Gastroesophageal sphincter (tissue), 3 donors: ENCODE measurements around the gene EPHA6.

Source experiments
- EP300 ChIP-seq: sonication (generic); formaldehyde crosslinking; IDR thresholded peaks from one replicate; pipeline ENCODE4 v1.6.1; 2017; ENCODE audit warnings: antibody characterized with exemption, mild to moderate bottlenecking
- POLR2A ChIP-seq, 2 donors: fragments of 450-650 bp; IDR thresholded peaks; one replicate each; pipeline ENCODE4 v1.6.1; 2017; ENCODE audit warnings: antibody characterized with exemption in 2 of 2, mild to moderate bottlenecking in 2 of 2, moderate library complexity in 1 of 2
- POLR2AphosphoS5 ChIP-seq: sonication (generic); formaldehyde crosslinking; IDR thresholded peaks from one replicate; pipeline ENCODE4 v1.6.1; 2017; ENCODE audit warnings: antibody characterized with exemption
- TF ChIP-seq, protein P1 (sequence below), 4 experiments: fragments of 200-600 bp in 2 of 4; fragments of 450-650 bp in 2 of 4; sonication (generic) in 1 of 4; IDR thresholded peaks; one replicate each; pipeline ENCODE4 v1.5.1; 2017 to 2019; ENCODE audit warnings: antibody characterized with exemption in 4 of 4, mild to moderate bottlenecking in 2 of 4, moderate library complexity in 2 of 4

DNA sequence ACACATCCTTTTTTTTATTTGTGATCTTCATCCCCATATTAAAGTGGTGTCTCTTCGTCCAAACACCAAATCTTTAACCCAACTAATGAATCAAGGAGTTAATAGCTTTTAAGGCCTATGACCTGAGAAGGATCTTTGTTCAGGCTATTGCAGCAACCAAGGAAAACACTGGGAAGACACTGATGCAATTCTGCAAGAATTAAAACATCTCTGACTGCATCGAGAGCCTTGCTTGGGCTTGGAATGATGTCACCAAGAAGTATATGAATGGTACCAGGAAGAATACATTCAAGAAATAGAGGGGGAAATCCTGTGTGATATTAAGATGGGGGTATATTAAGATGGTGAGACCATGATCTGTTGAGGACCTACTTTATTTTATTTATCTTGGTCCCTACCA lies 736.0 kb downstream of the EPHA6 start:
- TF ChIP-seq, protein P1, sequence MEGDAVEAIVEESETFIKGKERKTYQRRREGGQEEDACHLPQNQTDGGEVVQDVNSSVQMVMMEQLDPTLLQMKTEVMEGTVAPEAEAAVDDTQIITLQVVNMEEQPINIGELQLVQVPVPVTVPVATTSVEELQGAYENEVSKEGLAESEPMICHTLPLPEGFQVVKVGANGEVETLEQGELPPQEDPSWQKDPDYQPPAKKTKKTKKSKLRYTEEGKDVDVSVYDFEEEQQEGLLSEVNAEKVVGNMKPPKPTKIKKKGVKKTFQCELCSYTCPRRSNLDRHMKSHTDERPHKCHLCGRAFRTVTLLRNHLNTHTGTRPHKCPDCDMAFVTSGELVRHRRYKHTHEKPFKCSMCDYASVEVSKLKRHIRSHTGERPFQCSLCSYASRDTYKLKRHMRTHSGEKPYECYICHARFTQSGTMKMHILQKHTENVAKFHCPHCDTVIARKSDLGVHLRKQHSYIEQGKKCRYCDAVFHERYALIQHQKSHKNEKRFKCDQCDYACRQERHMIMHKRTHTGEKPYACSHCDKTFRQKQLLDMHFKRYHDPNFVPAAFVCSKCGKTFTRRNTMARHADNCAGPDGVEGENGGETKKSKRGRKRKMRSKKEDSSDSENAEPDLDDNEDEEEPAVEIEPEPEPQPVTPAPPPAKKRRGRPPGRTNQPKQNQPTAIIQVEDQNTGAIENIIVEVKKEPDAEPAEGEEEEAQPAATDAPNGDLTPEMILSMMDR (IDR thresholded peaks at IDR 0.05), result no peak
- TF ChIP-seq POLR2AphosphoS5 (no peak), EP300 (no peak), POLR2A (IDR thresholded peaks at IDR 0.05) (no peak)
